RPMI7951 (cell line): ENCODE data around the gene KIRREL3. TPM values are rescaled to one million over a fixed set of nuclear protein-coding genes. Genes with fewer than 3 reads are reported as not detected.
A peak's percentile ranks its signal among the peaks of the same experiment; 100 is the strongest.
"Not testable (repeated sequence)": the region's sequence is repeated elsewhere in the genome, so short reads cannot be mapped to it uniquely, and the experiment has no call there.

Experiments used
- DNase-seq: peaks from one replicate; pipeline ENCODE4 v3.0.0-alpha.2; 2012; ENCODE audit warnings: low read depth
- total RNA-seq: library from RNA; depleted of rRNA; stranded (reverse); fragments of >200 nt; shearing (Covaris generic); gene quantifications from 2 replicates; pipeline ENCODE4 v1.2.3, GENCODE V29; 2014

KIRREL3 gene
- total RNA-seq, 1 experiment from 2014 or later, result 0.24 TPM

- DNase-seq, result no peak
Measured at GRCh38 chr11:126385991-126386728, 614.4 kb downstream of the KIRREL3 start.

GRCh38 chr11:126384449-126385070, 616.0 kb downstream of the KIRREL3 start:
- no peak for DNase-seq

- no peak for DNase-seq
Measured at GRCh38 chr11:126383339-126384335, 616.9 kb downstream of the KIRREL3 start.

DNA sequence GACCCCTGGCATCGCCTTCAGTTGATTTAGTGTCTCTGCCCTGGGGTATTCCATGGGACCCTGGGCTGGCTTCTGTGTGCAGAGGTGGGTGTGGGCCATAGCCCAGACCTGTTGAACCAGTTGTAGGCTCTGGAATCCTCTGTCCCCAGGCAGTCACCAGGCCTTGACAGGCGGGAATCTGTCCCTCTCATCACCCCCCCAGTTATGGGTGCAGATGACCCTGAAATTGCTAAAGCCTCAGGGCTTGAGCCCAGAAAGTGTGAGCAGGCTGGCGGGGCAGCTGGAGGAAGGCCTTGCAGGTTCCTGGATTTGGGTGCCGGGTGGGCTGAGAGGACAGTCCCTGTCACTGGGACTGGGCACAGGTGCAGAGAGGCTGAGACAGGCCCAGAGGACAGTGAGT, 617.9 kb downstream of the KIRREL3 start:
- not testable (repeated sequence) for DNase-seq

DNA sequence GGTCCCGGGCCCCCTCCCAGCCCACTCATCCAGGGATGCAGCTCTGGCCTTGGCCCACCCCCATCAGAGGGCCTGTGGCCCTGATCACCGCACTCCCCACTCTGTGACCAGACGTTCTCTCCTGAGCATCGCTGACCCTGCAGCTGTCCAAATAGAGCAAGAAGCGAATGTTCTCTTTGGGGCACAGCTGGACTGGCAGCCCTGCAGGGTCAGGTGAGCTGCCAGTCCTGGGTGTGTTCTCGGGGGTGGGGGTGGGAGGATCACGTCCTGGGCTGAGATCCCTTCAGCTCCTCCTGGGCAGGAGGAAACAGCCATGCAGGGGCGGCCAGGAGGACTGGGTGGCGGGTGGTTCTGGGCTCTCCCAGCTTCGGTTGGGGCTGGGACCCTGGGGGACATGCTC, 618.6 kb downstream of the KIRREL3 start:
- DNase-seq, result not testable (repeated sequence)

DNA sequence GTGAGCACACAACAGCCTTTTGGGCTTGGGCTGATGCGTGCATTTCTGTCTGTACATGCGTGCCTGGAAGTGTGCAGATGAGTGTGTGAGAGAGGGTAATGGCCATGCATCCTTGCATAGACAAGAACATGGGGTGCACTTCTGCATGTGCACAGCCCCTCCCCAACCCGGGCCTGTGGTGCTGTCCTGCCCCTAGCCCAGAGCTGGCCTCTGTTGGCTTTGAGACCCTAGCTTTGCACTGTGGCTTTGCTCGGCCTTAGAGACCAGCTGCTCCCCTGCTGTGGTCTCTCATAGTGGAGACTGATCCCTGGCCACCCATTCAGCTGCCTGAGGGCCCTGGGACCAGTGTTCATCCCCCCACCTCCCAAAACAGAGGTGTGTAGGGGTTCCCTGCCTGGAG, 619.7 kb downstream of the KIRREL3 start:
- no peak for DNase-seq

- DNase-seq, result no peak
Measured at GRCh38 chr11:126378763-126379162, 621.8 kb downstream of the KIRREL3 start.

- DNase-seq, result peak; percentile 90
Measured at GRCh38 chr11:126375726-126376125, 624.8 kb downstream of the KIRREL3 start.

GRCh38 chr11:126374562-126375300, 625.8 kb downstream of the KIRREL3 start:
- not testable (repeated sequence) for DNase-seq

- DNase-seq, result peak; percentile 81
Measured at GRCh38 chr11:126373389-126374066, 627.0 kb downstream of the KIRREL3 start.
